Esophagus muscularis mucosa (tissue), 4 donors: ENCODE data around the gene SSTR5. TPM values are rescaled to one million over a fixed set of nuclear protein-coding genes. Genes with fewer than 3 reads are reported as not detected.

Experiments used
- DNase-seq: peaks from one replicate; pipeline ENCODE4 v3.0.0-alpha.2; 2017; ENCODE audit errors: extremely low spot score
- H3K27ac ChIP-seq, 4 donors: fragments of 200-600 bp; sonication (generic); replicated peaks in 1 of 4; 1 replicate in 3 of 4; 2 replicates in 1 of 4; pipeline ENCODE4 v1.5.1; 2016 to 2019; ENCODE audit warnings: mild to moderate bottlenecking in 1 of 4
- H3K27me3 ChIP-seq, 4 donors: fragments of 200-600 bp; sonication (generic); one replicate each; pipeline versions ENCODE4 v1.5.1 to v1.6.0; 2016 to 2019
- H3K36me3 ChIP-seq, 4 donors: fragments of 200-600 bp; sonication (generic); one replicate each; pipeline ENCODE4 v1.5.1; 2016 to 2019
- H3K4me1 ChIP-seq, 4 donors: fragments of 200-600 bp; sonication (generic); one replicate each; pipeline ENCODE4 v1.5.1; 2016 to 2019
- H3K4me3 ChIP-seq, 4 donors: fragments of 200-600 bp; sonication (generic); 1 replicate in 2 of 4; 2 replicates in 2 of 4; pipeline ENCODE4 v1.5.1; 2016 to 2019; ENCODE audit warnings: mild to moderate bottlenecking in 4 of 4, moderate library complexity in 1 of 4
- H3K9me3 ChIP-seq, 4 donors: fragments of 200-600 bp; sonication (generic); 1 replicate in 3 of 4; 2 replicates in 1 of 4; pipeline ENCODE4 v1.5.1; 2016 to 2019
- CTCF ChIP-seq, 3 experiments: fragments of 200-600 bp in 2 of 3; fragments of 450-650 bp in 1 of 3; sonication (generic) in 2 of 3; IDR thresholded peaks; one replicate each; pipeline ENCODE4 v1.5.1; 2017 to 2019; ENCODE audit warnings: antibody characterized with exemption in 3 of 3, mild to moderate bottlenecking in 2 of 3, moderate library complexity in 1 of 3
- EP300 ChIP-seq: sonication (generic); formaldehyde crosslinking; IDR thresholded peaks from one replicate; pipeline ENCODE4 v1.6.1; 2017; ENCODE audit warnings: antibody characterized with exemption
- POLR2A ChIP-seq: fragments of 450-650 bp; IDR thresholded peaks from one replicate; pipeline ENCODE4 v1.6.1; 2017; ENCODE audit warnings: antibody characterized with exemption, moderate library complexity, mild to moderate bottlenecking, low read depth
- POLR2AphosphoS5 ChIP-seq, 2 donors: sonication (generic); formaldehyde crosslinking; IDR thresholded peaks; one replicate each; pipeline ENCODE4 v1.6.1; 2017; ENCODE audit warnings: antibody characterized with exemption in 2 of 2
- WGBS: methylation state at CpG from one replicate; pipeline ENCODE4 v1.1.5; 2018; 5-methylcytosine and 5-hydroxymethylcytosine counted together
- intact Hi-C: fragments of 100-400 bp; cut with DNase I; formaldehyde crosslinking; loops from one replicate; pipeline ENCODE4 v1.15.1; 2023
- total RNA-seq, 4 donors: library from RNA; depleted of rRNA; stranded (reverse); fragments of >200 nt; gene quantifications; one replicate each; pipeline versions ENCODE4 v1.1.0 to v1.2.1, GENCODE V29; 2016

Gene SSTR5
- total RNA-seq, 4 donors from 2014 or later, result not detected

DNA sequence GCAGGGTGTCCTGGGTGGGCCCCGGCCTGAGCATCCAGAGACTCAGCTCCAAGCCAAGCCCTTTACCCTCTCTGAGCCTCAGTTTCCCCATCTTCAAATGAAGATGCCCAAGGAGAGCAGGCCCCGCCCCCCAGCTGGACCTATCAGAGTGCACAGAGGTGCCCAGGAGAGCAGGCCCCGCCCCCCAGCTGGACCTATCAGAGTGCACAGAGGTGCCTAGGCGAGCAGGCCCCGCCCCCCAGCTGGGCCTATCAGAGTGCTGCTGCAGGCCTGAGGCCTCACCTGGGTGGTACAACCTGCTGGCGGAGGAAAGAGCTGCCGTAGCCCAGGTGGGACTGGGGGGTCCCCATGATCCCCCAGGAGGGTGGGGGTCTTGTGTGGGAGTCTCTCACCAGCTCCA is 3.4 kb upstream of the SSTR5 start:
- H3K4me1 ChIP-seq, result peaks cover 0 to 28% (median 0%) of the 10 kb centered on the region in 4 donors
- intact Hi-C loops, result no loop called here
- no peaks in the 10 kb centered on the region for H3K36me3 ChIP-seq
- no peak overlapping the region for H3K4me3 ChIP-seq
- H3K9me3 ChIP-seq, result no peaks in the 10 kb centered on the region
- no peak overlapping the region for H3K27ac ChIP-seq
- no peak for TF ChIP-seq CTCF (IDR thresholded peaks at IDR 0.05)
- TF ChIP-seq POLR2A, result no peak
- no peak for TF ChIP-seq POLR2AphosphoS5 (IDR thresholded peaks at IDR 0.05)
- no peak for TF ChIP-seq EP300
- H3K27me3 ChIP-seq, result peaks cover 5 to 100% (median 59%) of the 10 kb centered on the region in 4 donors
- WGBS, result 84% methylated on average over 4 of the region's 7 CpGs
- no peak for DNase-seq

GRCh38 chr16:1070084-1070863 is 2.3 kb upstream of the SSTR5 start:
- Histone ChIP-seq H3K4me1 (peaks cover 0 to 28% (median 0%) of the 10 kb centered on the region in 4 donors), H3K27me3 (peaks cover 5 to 100% (median 57%) of the 10 kb centered on the region in 4 donors)

GRCh38 chr16:1070864-1071408 is 1.6 kb upstream of the SSTR5 start:
- Histone ChIP-seq H3K4me3 (no peak overlapping the region), H3K27me3 (peaks cover 5 to 99% (median 54%) of the 10 kb centered on the region in 4 donors), H3K9me3 (no peaks in the 10 kb centered on the region), H3K36me3 (no peaks in the 10 kb centered on the region), H3K27ac (no peak overlapping the region), H3K4me1 (peaks cover 0 to 28% (median 0%) of the 10 kb centered on the region in 4 donors)
- intact Hi-C loops, result no loop called here
- TF ChIP-seq EP300 (no peak), CTCF (IDR thresholded peaks at IDR 0.05) (no peak), POLR2A (no peak), POLR2AphosphoS5 (IDR thresholded peaks at IDR 0.05) (no peak)
- 28% methylated on average over 12 of the region's 16 CpGs for WGBS
- DNase-seq, result no peak

More at GRCh38 chr16:1070084-1070863, 2.3 kb upstream of the SSTR5 start:
- no peaks in the 10 kb centered on the region for H3K9me3 ChIP-seq
- no peak overlapping the region for H3K27ac ChIP-seq
- no peak for TF ChIP-seq POLR2A
- TF ChIP-seq CTCF (IDR thresholded peaks at IDR 0.05), result no peak
- no peak for TF ChIP-seq EP300
- TF ChIP-seq POLR2AphosphoS5 (IDR thresholded peaks at IDR 0.05), result no peak
- intact Hi-C loops, result no loop called here
- H3K36me3 ChIP-seq, result no peaks in the 10 kb centered on the region
- H3K4me3 ChIP-seq, result no peak overlapping the region
- no peak for DNase-seq
- WGBS, result 15% methylated on average over 13 of the region's 32 CpGs

DNA sequence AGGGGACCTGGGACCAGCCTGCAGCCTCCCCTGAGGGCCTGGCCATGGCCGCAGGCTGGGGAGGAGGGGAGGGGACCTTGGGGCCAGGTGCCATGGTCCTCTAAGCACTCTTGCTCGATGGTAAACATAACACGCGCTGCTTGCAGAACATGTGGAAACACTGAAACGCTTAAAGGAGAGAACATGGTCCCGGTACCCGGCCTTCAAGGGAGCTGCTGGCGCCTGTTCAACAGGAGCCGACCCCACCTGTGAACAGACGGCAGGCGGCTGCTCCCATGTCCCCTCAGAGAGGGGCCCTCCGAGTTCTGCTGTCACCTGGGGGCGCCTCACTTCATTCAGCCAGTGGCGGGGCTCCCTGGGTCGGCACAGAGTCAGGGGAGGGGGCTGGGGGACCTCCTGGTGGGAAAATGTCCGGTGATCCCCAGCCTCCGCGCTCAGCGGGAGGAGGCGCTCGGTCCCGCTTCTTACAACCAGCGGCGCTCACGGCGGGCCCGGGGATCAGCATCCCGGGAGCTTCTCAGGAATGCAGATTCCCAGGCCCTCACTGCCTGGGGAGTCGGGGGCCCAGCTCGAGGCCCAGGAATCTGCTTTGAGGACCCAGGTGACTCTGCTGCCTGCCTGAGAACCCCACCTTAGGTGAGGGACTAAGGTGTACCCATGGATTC is 854 bp upstream of the SSTR5 start:
- Histone ChIP-seq H3K36me3 (no peaks in the 10 kb centered on the region), H3K27ac (no peak overlapping the region), H3K9me3 (no peaks in the 10 kb centered on the region), H3K4me1 (peaks cover 0 to 28% (median 0%) of the 10 kb centered on the region in 4 donors), H3K27me3 (peaks cover 5 to 99% (median 50%) of the 10 kb centered on the region in 4 donors), H3K4me3 (no peak overlapping the region)
- WGBS, result 5% methylated on average over 20 of the region's 30 CpGs
- no peak for DNase-seq
- TF ChIP-seq POLR2A (no peak), CTCF (IDR thresholded peaks at IDR 0.05) (no peak), EP300 (no peak), POLR2AphosphoS5 (IDR thresholded peaks at IDR 0.05) (no peak)
- intact Hi-C loops, result no loop called here
